H1 (cell line): Measurements from ENCODE around the gene PITPNC1. TPM values are rescaled to one million over a fixed set of nuclear protein-coding genes. Genes with fewer than 3 reads are reported as not detected.

Experiments used
- CTCF ChIA-PET: fragments of 300-600 bp; sonication (Branson Sonifier 250); formaldehyde crosslinking; loops from one replicate; lab custom pipeline; 2021; ENCODE audit not compliant: partially characterized antibody; lab: Charles Lee
- POLR2A ChIA-PET: fragments of 300-600 bp; sonication (Branson Sonifier 250); formaldehyde crosslinking; loops from one replicate; lab custom pipeline; 2021; ENCODE audit warnings: inconsistent platforms; ENCODE audit not compliant: partially characterized antibody; lab: Charles Lee
- DNase-seq, 2 experiments: peaks; one replicate each; pipeline versions ENCODE4 v3.0.0 to v3.0.0-alpha.2; 2010 to 2022; ENCODE audit warnings: low spot score in 2 of 2, low read depth in 1 of 2, mixed read lengths in 1 of 2
- FAIRE-seq: peaks from 2 replicates; lab custom pipeline; 2011; peaks lifted over from hg19 to GRCh38; lab: Jason Lieb, UNC
- H2AFZ ChIP-seq: 2 replicates; pipeline ENCODE4 v1.8.1; 2012; ENCODE audit warnings: low read length, inconsistent platforms
- H2AK5ac ChIP-seq: 2 replicates; pipeline ENCODE4 v1.6.1; 2013; ENCODE audit warnings: low read depth, low read length
- H2BK120ac ChIP-seq: replicated peaks from 2 replicates; pipeline ENCODE3; 2013; ENCODE audit warnings: low read depth, low read length, inconsistent platforms
- H2BK12ac ChIP-seq: 2 replicates; pipeline ENCODE4 v1.6.1; 2013; ENCODE audit warnings: low read depth, low read length
- H2BK15ac ChIP-seq: 2 replicates; pipeline ENCODE4 v1.6.1; 2013; ENCODE audit warnings: low read length
- H2BK20ac ChIP-seq: 2 replicates; pipeline ENCODE4 v1.6.1; 2013; ENCODE audit warnings: low read length
- H2BK5ac ChIP-seq: 2 replicates; pipeline ENCODE4 v1.6.1; 2013; ENCODE audit warnings: low read depth, low read length
- H3K14ac ChIP-seq: 2 replicates; pipeline ENCODE4 v1.6.1; 2013; ENCODE audit warnings: inconsistent platforms; ENCODE audit not compliant: insufficient read length
- H3K18ac ChIP-seq: 2 replicates; pipeline ENCODE4 v1.6.1; 2013; ENCODE audit warnings: low read length; ENCODE audit errors: extremely low read depth
- H3K23ac ChIP-seq: 2 replicates; pipeline ENCODE4 v1.6.1; 2013; ENCODE audit warnings: inconsistent platforms; ENCODE audit not compliant: insufficient read length
- H3K23me2 ChIP-seq: 2 replicates; pipeline ENCODE4 v1.6.1; 2013; ENCODE audit warnings: low read depth, low read length
- H3K27ac ChIP-seq: 2 replicates; pipeline ENCODE4 v1.6.1; 2011; ENCODE audit warnings: low read depth, low read length, inconsistent platforms
- H3K27me3 ChIP-seq, 4 experiments: replicated peaks in 1 of 4; 1 replicate in 1 of 4; 2 replicates in 3 of 4; pipeline versions ENCODE4 v1.6.1 to v1.8.1; 2011 to 2013; ENCODE audit warnings: low read length in 3 of 4, mild to moderate bottlenecking in 3 of 4, inconsistent platforms in 2 of 4, mixed read lengths in 2 of 4, moderate library complexity in 1 of 4; ENCODE audit not compliant: control insufficient read depth in 3 of 4, insufficient read depth in 3 of 4; ENCODE audit errors: extremely low read depth in 1 of 4
- H3K36me3 ChIP-seq, 4 experiments: 2 replicates each; pipeline versions ENCODE4 v1.6.1 to v1.8.1; 2011 to 2013; ENCODE audit warnings: mild to moderate bottlenecking in 4 of 4, low read length in 3 of 4, moderate library complexity in 2 of 4, control low read depth in 1 of 4, inconsistent platforms in 1 of 4; ENCODE audit not compliant: insufficient read depth in 4 of 4, control insufficient read depth in 2 of 4
- H3K4ac ChIP-seq: replicated peaks from 2 replicates; pipeline ENCODE3; 2013; ENCODE audit warnings: low read length, low read depth, mixed read lengths, inconsistent platforms; ENCODE audit not compliant: insufficient read length
- H3K4me1 ChIP-seq, 4 experiments: replicated peaks in 1 of 4; 1 replicate in 1 of 4; 2 replicates in 3 of 4; pipeline versions ENCODE4 v1.6.1 to v1.8.1; 2011 to 2013; ENCODE audit warnings: low read length in 3 of 4, inconsistent platforms in 2 of 4, mixed read lengths in 1 of 4; ENCODE audit not compliant: insufficient read depth in 4 of 4, control insufficient read depth in 3 of 4
- H3K4me2 ChIP-seq, 2 experiments: 2 replicates each; pipeline versions ENCODE4 v1.6.1 to v1.8.1; 2011 to 2013; ENCODE audit warnings: low read depth in 2 of 2, low read length in 2 of 2, control low read depth in 1 of 2, inconsistent platforms in 1 of 2, mild to moderate bottlenecking in 1 of 2; ENCODE audit not compliant: insufficient read depth in 1 of 2
- H3K4me3 ChIP-seq, 4 experiments: fragments of 200-600, 300-600 bp in 1 of 4; sonication (generic), shearing (Covaris generic), sonication (Bioruptor Twin) in 1 of 4; 2 replicates each; pipeline versions ENCODE4 v1.5.1 to v1.8.1; 2011 to 2016; ENCODE audit warnings: low read length in 4 of 4, low read depth in 3 of 4, control low read depth in 2 of 4, inconsistent platforms in 2 of 4, mild to moderate bottlenecking in 2 of 4, mixed read lengths in 1 of 4, moderate library complexity in 1 of 4; ENCODE audit not compliant: insufficient read depth in 2 of 4; ENCODE audit errors: extremely low read depth in 1 of 4
- H3K56ac ChIP-seq: replicated peaks from 2 replicates; pipeline ENCODE3; 2013; ENCODE audit warnings: low read depth, mild to moderate bottlenecking, mixed read lengths, low read length, inconsistent platforms; ENCODE audit not compliant: insufficient read length
- H3K79me1 ChIP-seq: 2 replicates; pipeline ENCODE4 v1.6.1; 2013; ENCODE audit warnings: low read depth, low read length, control low read depth
- H3K79me2 ChIP-seq, 2 experiments: 2 replicates each; pipeline versions ENCODE4 v1.6.1 to v1.8.1; 2012 to 2013; ENCODE audit warnings: low read length in 2 of 2, mild to moderate bottlenecking in 2 of 2, inconsistent platforms in 1 of 2; ENCODE audit not compliant: insufficient read depth in 2 of 2, control insufficient read depth in 1 of 2
- H3K9ac ChIP-seq, 4 experiments: replicated peaks in 1 of 4; 1 replicate in 1 of 4; 2 replicates in 3 of 4; pipeline versions ENCODE4 v1.6.1 to v1.8.1; 2011 to 2013; ENCODE audit warnings: low read depth in 3 of 4, low read length in 3 of 4, control low read depth in 2 of 4, mild to moderate bottlenecking in 2 of 4, moderate library complexity in 2 of 4, inconsistent platforms in 1 of 4; ENCODE audit errors: extremely low read depth in 1 of 4
- H3K9me3 ChIP-seq, 2 experiments: 2 replicates each; pipeline versions ENCODE4 v1.6.1 to v1.8.1; 2012 to 2013; ENCODE audit warnings: mild to moderate bottlenecking in 2 of 2, moderate library complexity in 2 of 2, control low read depth in 1 of 2, inconsistent platforms in 1 of 2, low read depth in 1 of 2, low read length in 1 of 2, mixed read lengths in 1 of 2; ENCODE audit not compliant: insufficient read depth in 2 of 2
- H4K20me1 ChIP-seq, 2 experiments: replicated peaks in 1 of 2; 2 replicates each; pipeline versions ENCODE3 to v1.8.1; 2011 to 2013; ENCODE audit warnings: inconsistent platforms in 2 of 2, low read length in 2 of 2, mild to moderate bottlenecking in 1 of 2; ENCODE audit not compliant: insufficient read depth in 2 of 2, control insufficient read depth in 1 of 2
- H4K5ac ChIP-seq: 2 replicates; pipeline ENCODE4 v1.6.1; 2013; ENCODE audit warnings: low read length, low read depth, mixed read lengths, inconsistent platforms; ENCODE audit not compliant: insufficient read length
- H4K8ac ChIP-seq: 2 replicates; pipeline ENCODE4 v1.8.0; 2013; ENCODE audit warnings: mild to moderate bottlenecking, moderate library complexity, low read length, inconsistent platforms; ENCODE audit not compliant: insufficient read depth; ENCODE audit errors: extremely low read depth
- H4K91ac ChIP-seq: replicated peaks from 2 replicates; pipeline ENCODE3; 2013; ENCODE audit warnings: low read length, mixed read lengths, inconsistent platforms; ENCODE audit not compliant: insufficient read length
- TEAD4 ChIP-seq: IDR thresholded peaks from 2 replicates; pipeline ENCODE4 v1.6.1; 2012; ENCODE audit warnings: low read depth, low read length, inconsistent platforms, mixed read lengths
- WGBS, 2 experiments: shearing (Covaris generic) in 1 of 2; methylation state at CpG; one replicate each; pipeline versions ENCODE4 v1.1.6 to v1.1.7; 2013 to 2015; ENCODE audit warnings: low lambda C conversion rate in 2 of 2, mixed read lengths in 2 of 2, inconsistent platforms in 1 of 2, low coverage in 1 of 2, missing lambda C conversion rate in 1 of 2; ENCODE audit not compliant: insufficient replicate concordance in 2 of 2, insufficient coverage in 1 of 2, insufficient read length in 1 of 2; ENCODE audit errors: extremely low coverage in 1 of 2, missing lambda C conversion rate in 1 of 2; 5-methylcytosine and 5-hydroxymethylcytosine counted together
- polyA plus RNA-seq, 7 experiments: library from polyadenylated mRNA; depleted of rRNA in 3 of 7; stranded (reverse) in 5 of 7; unstranded in 2 of 7; fragments of >200 nt in 5 of 7; fragments of 200-250 nt in 2 of 7; gene quantifications; 1 replicate in 5 of 7; 2 replicates in 1 of 7; 4 replicates in 1 of 7; pipeline versions ENCODE4 v1.2.1 to v1.2.3, GENCODE V29; 2011 to 2013; ENCODE audit warnings: missing spikeins in 2 of 7, mixed read lengths in 2 of 7
- total RNA-seq: library from RNA; stranded (reverse); fragmentation: NEBNext Ultra II Directional; extraction: Animal tissue kit (Norgen Biotek cat#: 25700); gene quantifications from 2 replicates; pipeline ENCODE4 v1.2.1, GENCODE V29; 2021

The PITPNC1 gene
- total and polyA plus RNA-seq, 2 of the 8 experiments (the other 6 are each of a cell fraction or from before 2014, with no cell fraction given) = 17.6 to 54.7 TPM

DNA sequence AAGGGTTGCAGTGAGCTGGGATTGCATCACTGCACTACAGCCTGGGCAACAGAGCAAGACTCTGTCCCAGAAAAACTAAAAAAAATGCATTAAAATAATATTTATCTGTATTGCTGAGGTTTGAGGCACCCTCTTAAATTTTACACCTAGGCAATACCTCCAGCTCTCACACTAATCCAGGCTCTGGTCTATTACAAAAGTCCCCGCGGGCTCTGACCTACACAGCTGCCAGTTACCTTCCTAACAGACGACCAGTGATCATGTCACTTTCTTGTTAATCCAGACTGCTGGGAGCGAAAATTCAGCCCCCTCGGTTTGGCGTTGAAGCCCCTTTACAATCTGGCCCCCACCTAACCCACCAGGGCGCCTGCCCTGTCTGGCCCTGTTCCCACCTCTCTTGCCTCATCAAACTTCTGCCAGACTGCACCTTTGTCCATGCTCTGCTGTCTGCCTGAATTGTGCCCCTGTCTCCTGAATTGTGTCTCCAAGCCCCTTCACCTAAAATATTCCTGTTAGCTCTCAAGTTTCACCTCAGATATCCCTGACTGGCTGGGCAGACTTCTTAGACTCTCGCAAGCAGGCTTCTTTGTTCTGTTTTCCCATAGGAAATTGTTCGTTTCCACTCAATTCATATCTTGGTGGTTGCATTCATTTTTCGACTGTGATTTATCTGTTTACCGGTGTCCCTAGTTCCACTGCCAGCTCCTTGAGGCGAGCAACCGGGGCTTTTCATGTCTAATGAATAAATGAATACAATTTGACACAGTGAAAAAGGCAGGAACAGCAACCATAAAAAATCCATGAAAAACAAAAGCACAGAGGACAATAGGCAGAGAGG is 65.9 kb downstream of the PITPNC1 start:
- Histone ChIP-seq H4K20me1 (no peaks in the 10 kb centered on the region), H2AK5ac (0 out of 2 replicates have a peak overlapping the region, but pooled peaks have one; percentile 75), H3K4me1 (peaks cover 3 to 25% (median 4%) of the 10 kb centered on the region in 4 experiments; a peak in 5 of 7 replicates), H3K4me2 (peak overlapping the region in 1 of 2 experiments; percentile 19; a peak in 1 of 4 replicates), H2BK5ac (no peak overlapping the region), H3K27ac (no peak overlapping the region), H3K9ac (peak overlapping the region in 1 of 4 experiments; percentile 29; a peak in 1 of 7 replicates), H2BK12ac (no peak overlapping the region)
- CTCF ChIA-PET = interaction anchor here (0.6 to 2.2 kb wide), 4 partner anchors 27 to 142 kb away, joined by 3 to 5 read pairs (median 3); no protein-coding TSS in a partner anchor
- POLR2A ChIA-PET = interaction anchor here (1.1 to 1.4 kb wide), 2 partner anchors 9 to 10 kb away, joined by 3 to 5 read pairs; no protein-coding TSS in a partner anchor
- TF ChIP-seq TEAD4 = no peak
- TF ChIP-seq, all 59 proteins: peak for 0
- Histone ChIP-seq H3K18ac (no peak overlapping the region; the same call in 1 of the 2 replicates), H3K9me3 (no peaks in the 10 kb centered on the region), H3K27me3 (no peaks in the 10 kb centered on the region), H3K23me2 (no peaks in the 10 kb centered on the region), H3K4ac (no peak overlapping the region), H4K8ac (peak overlapping the region; percentile 39; the same call in 1 of the 2 replicates), H3K36me3 (no peaks in the 10 kb centered on the region), H3K23ac (no peak overlapping the region), H4K91ac (no peak overlapping the region), H4K5ac (no peak overlapping the region), H3K4me3 (no peak overlapping the region), H2BK15ac (peak overlapping the region; percentile 88; the same call in 1 of the 2 replicates), H2BK20ac (no peak overlapping the region), H2BK120ac (no peak overlapping the region), H3K56ac (no peak overlapping the region), H3K79me2 (peaks cover 0 to 64% of the 10 kb centered on the region in 2 experiments; a peak in 2 of 4 replicates), H3K79me1 (no peaks in the 10 kb centered on the region), H3K14ac (no peak overlapping the region), H2AFZ (no peak overlapping the region)
- FAIRE-seq (no peak), DNase-seq (no peak)
- 82% methylated on average over 13 of the region's 13 CpGs; no CpG with 5 or more reads in 1 of the 2 experiments for WGBS, 2 experiments
